MM.1S (cell line): ENCODE measurements around the gene ACTR1B.

ENCODE experiments used
- DNase-seq: peaks from one replicate; pipeline ENCODE4 v3.0.0-alpha.2; 2015
- H2AFZ ChIP-seq: fragments of 300-600 bp; sonication (generic); 2 replicates; pipeline ENCODE4 v1.6.0; 2016; ENCODE audit warnings: antibody characterized with exemption, low read length
- H3F3A ChIP-seq: fragments of 300-600 bp; sonication (generic); 2 replicates; pipeline ENCODE4 v1.6.1; 2016; ENCODE audit warnings: mild to moderate bottlenecking, antibody characterized with exemption, low read length, moderate library complexity, mixed read lengths; ENCODE audit not compliant: insufficient read depth
- H3K27ac ChIP-seq: fragments of 300-600 bp; sonication (generic); 2 replicates; pipeline ENCODE4 v1.5.1; 2016; ENCODE audit warnings: mild to moderate bottlenecking, low read length
- H3K27me3 ChIP-seq: fragments of 300-600 bp; sonication (generic); replicated peaks from 2 replicates; pipeline ENCODE4 v1.6.0; 2016; ENCODE audit warnings: low read length; ENCODE audit not compliant: insufficient read depth
- H3K36me3 ChIP-seq: fragments of 300-600 bp; sonication (generic); replicated peaks from 2 replicates; pipeline ENCODE4 v1.6.1; 2016; ENCODE audit warnings: mild to moderate bottlenecking, low read length, mixed read lengths; ENCODE audit not compliant: insufficient read depth
- H3K4me1 ChIP-seq: fragments of 300-600 bp; sonication (generic); 2 replicates; pipeline ENCODE4 v1.6.1; 2016; ENCODE audit warnings: low read length, mixed read lengths
- H3K4me2 ChIP-seq: fragments of 300-600 bp; sonication (generic); 2 replicates; pipeline ENCODE4 v1.6.0; 2016; ENCODE audit warnings: low read depth, low read length
- H3K4me3 ChIP-seq: fragments of 300-600 bp; sonication (generic); 2 replicates; pipeline ENCODE4 v1.5.1; 2016; ENCODE audit warnings: low read length, mixed read lengths
- H3K79me2 ChIP-seq: fragments of 300-600 bp; sonication (generic); 2 replicates; pipeline ENCODE4 v1.6.1; 2016; ENCODE audit warnings: mixed run types, low read length, mixed read lengths
- H3K9ac ChIP-seq: fragments of 300-600 bp; sonication (generic); 2 replicates; pipeline ENCODE4 v1.6.1; 2016; ENCODE audit warnings: low read length, mixed read lengths
- H3K9me2 ChIP-seq: fragments of 300-600 bp; sonication (generic); replicated peaks from 2 replicates; pipeline ENCODE4 v1.6.1; 2016; ENCODE audit warnings: mild to moderate bottlenecking, low read length, mixed read lengths; ENCODE audit not compliant: insufficient read depth
- H3K9me3 ChIP-seq: fragments of 300-600 bp; sonication (generic); replicated peaks from 2 replicates; pipeline ENCODE4 v1.6.1; 2016; ENCODE audit warnings: mild to moderate bottlenecking, low read length, mixed read lengths; ENCODE audit not compliant: insufficient read depth
- H4K20me1 ChIP-seq: fragments of 300-600 bp; sonication (generic); 2 replicates; pipeline ENCODE4 v1.6.1; 2016; ENCODE audit warnings: mild to moderate bottlenecking, low read length, moderate library complexity, mixed read lengths; ENCODE audit not compliant: insufficient read depth
- CTCF ChIP-seq: fragments of 300-600 bp; sonication (generic); IDR thresholded peaks from 2 replicates; pipeline ENCODE4 v1.5.1; 2016; ENCODE audit warnings: antibody characterized with exemption, low read length, mixed read lengths
- EZH2 ChIP-seq: fragments of 300-600 bp; sonication (generic); optimal IDR thresholded peaks from 2 replicates; pipeline ENCODE3; 2017; ENCODE audit warnings: low read depth, mild to moderate bottlenecking, antibody characterized with exemption, low read length, mixed read lengths
- EZH2phosphoT487 ChIP-seq: fragments of 300-600 bp; sonication (generic); IDR thresholded peaks from 2 replicates; pipeline ENCODE4 v1.6.1; 2018; ENCODE audit warnings: antibody characterized with exemption, low read length

ACTR1B gene

GRCh38 chr2:97708608-97709007 lies 44.8 kb upstream of the ACTR1B start:
- H3K4me2 ChIP-seq = no peak overlapping the region

GRCh38 chr2:97708048-97708380 lies 44.2 kb upstream of the ACTR1B start:
- Histone ChIP-seq H4K20me1 (no peaks in the 10 kb centered on the region), H3K79me2 (no peaks in the 10 kb centered on the region), H3K36me3 (no peaks in the 10 kb centered on the region), H3K4me3 (no peak overlapping the region), H3K4me2 (no peak overlapping the region), H3F3A (no peaks in the 10 kb centered on the region), H3K9ac (no peak overlapping the region), H2AFZ (no peak overlapping the region), H3K27ac (no peak overlapping the region), H3K27me3 (no peaks in the 10 kb centered on the region; the same call in 1 of the 2 replicates), H3K9me3 (no peaks in the 10 kb centered on the region), H3K9me2 (no peaks in the 10 kb centered on the region), H3K4me1 (no peaks in the 10 kb centered on the region)
- no peak for DNase-seq
- no peak for TF ChIP-seq EZH2phosphoT487

More at GRCh38 chr2:97708608-97709007, 44.8 kb upstream of the ACTR1B start:
- Histone ChIP-seq H3K27ac (no peak overlapping the region), H3K4me1 (no peaks in the 10 kb centered on the region), H3K36me3 (no peaks in the 10 kb centered on the region), H4K20me1 (no peaks in the 10 kb centered on the region), H2AFZ (no peak overlapping the region), H3K79me2 (no peaks in the 10 kb centered on the region), H3K9ac (no peak overlapping the region), H3K9me3 (no peaks in the 10 kb centered on the region), H3K4me3 (no peak overlapping the region), H3K27me3 (no peaks in the 10 kb centered on the region; the same call in 1 of the 2 replicates), H3K9me2 (no peaks in the 10 kb centered on the region), H3F3A (no peaks in the 10 kb centered on the region)
- no peak for TF ChIP-seq EZH2phosphoT487
- no peak for TF ChIP-seq EZH2
- TF ChIP-seq CTCF = no peak
- no peak for DNase-seq

GRCh38 chr2:97707362-97708047 lies 43.7 kb upstream of the ACTR1B start:
- H3K9ac ChIP-seq = no peak overlapping the region

More at GRCh38 chr2:97707362-97708047, 43.7 kb upstream of the ACTR1B start:
- Histone ChIP-seq H3F3A (no peaks in the 10 kb centered on the region), H3K27ac (no peak overlapping the region), H3K4me3 (no peak overlapping the region), H3K9me3 (no peaks in the 10 kb centered on the region), H3K79me2 (no peaks in the 10 kb centered on the region), H4K20me1 (no peaks in the 10 kb centered on the region), H2AFZ (no peak overlapping the region), H3K36me3 (no peaks in the 10 kb centered on the region), H3K4me1 (no peaks in the 10 kb centered on the region), H3K27me3 (no peaks in the 10 kb centered on the region; the same call in 1 of the 2 replicates), H3K9me2 (no peaks in the 10 kb centered on the region), H3K4me2 (no peak overlapping the region)
- DNase-seq = no peak
- TF ChIP-seq EZH2phosphoT487 = no peak
- TF ChIP-seq CTCF = no peak
- no peak for TF ChIP-seq EZH2
